Inferior parietal cortex (tissue), 1 donor: ENCODE measurements around the gene PSMD11.

ENCODE experiments used
- DNase-seq: peaks from one replicate; pipeline ENCODE4 v3.0.0-alpha.2; 2016; ENCODE audit errors: extremely low spot score

Gene PSMD11

DNA sequence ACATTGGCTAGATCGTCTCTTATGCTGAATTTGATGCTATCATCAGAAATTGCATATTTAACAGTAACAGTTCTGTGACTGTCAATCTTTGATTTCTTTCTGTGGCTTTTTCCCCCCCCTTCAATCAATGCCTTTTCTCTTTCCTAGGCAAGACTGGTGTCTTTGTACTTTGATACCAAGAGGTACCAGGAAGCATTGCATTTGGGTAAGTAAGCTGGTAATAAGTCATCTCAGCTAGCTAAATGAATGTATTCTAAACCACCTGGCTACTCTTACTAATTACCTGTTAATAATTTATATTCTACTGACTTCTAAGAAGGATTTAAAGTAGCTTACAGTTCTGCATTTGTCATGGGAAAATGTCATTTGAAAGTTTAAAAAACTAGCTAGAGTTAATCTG lies 20.1 kb downstream of the PSMD11 start:
- no peak for DNase-seq

DNA sequence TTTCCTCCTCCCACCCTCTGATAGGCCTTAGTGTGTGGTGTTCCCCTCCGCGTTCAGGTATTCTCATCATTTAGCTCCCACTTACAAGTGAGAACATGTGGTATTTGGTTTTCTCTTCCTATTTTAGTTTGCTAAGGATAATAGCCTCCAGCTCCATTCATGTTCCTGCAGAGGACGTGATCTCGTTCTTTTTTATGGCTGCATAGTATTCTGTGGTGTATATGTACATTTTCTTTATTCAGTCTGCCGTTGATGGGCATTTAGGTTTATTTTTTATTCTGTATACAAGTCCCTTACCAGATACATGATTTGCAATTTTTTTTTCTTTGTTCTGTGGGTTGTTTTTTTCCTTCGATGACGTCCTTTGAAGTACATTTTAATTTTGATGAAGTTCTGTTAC lies 23.6 kb downstream of the PSMD11 start:
- DNase-seq = no peak

GRCh38 chr17:32470405-32471167 lies 26.3 kb downstream of the PSMD11 start:
- no peak for DNase-seq

DNA sequence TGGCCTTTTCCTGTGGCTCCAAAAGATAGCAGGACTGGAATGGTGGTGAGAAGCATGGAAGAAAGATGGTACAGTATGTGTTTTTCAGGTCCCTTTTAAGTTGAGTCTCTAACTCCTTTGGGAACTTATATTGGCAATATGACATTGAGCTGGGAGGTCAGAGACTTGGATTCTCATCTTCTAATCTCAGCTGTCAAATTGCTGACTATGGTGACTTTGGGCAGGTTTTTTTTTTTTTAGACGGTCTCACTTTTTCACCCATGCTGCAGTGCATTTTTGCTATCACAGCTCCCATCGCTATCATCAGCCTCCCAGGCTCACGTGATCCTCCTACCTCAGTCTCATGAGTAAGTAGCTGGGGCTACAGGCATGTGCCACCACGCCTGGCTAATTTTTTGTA lies 27.3 kb downstream of the PSMD11 start:
- no peak for DNase-seq

GRCh38 chr17:32475258-32475657 lies 30.9 kb downstream of the PSMD11 start:
- no peak for DNase-seq

DNA sequence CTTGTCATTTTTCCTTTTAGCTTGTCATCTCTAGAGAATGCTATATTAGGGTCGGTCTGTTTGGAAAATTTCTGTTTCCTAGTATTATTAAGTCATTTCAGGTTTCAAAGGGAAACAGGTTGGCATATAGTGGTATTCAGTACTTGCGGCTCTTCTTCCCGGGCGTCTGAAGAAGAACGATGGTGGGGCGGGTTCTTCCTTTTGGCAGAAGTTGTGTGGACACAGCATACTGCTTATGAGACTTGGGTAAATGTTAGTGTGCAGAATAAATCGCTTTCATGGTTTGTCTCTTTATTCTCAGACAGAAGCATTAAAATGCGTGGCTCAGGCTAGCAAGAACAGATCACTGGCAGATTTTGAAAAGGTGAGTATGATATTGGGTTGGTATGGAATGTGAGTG lies 32.9 kb downstream of the PSMD11 start:
- no peak for DNase-seq

GRCh38 chr17:32479074-32479617 lies 34.8 kb downstream of the PSMD11 start:
- no peak for DNase-seq

- no peak for DNase-seq
Observed at GRCh38 chr17:32481193-32481592, 36.9 kb downstream of the PSMD11 start.

DNA sequence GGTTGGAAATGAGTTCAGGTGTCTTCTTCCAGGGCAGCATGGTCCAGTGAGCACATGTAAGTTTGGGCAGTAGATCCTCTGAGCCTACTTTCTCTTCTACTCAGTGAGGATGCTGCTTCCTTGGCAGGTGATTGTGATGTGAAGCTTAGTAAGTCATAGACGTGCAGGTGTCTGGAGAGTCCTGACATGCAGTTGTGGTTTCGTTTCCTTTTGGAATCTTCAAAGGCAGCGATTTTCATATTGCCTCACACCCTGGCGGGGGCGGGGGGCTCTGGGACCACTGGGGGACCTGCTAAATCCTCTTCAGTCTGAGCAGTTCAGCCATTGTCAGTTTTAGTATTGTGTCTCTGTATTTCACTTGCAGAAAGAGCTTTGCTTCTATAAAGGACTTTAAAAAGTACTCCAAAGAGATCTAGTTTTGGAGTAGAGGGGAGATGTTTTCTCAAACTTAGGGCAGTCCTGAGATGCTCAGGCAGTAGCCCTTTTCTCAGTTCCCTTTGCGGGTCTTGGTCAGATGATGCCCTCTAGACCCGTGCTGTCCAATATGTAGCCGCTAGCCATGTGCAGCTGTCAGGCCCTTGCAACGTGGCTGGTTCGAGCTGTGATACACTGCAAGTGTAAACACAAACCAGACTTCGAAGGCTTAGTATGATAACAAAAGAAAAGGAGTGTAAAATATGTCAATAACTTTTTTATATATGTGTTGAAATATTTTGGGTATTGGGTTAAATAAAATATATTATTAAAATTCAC lies 38.4 kb downstream of the PSMD11 start:
- no peak for DNase-seq

- peak; percentile 90 for DNase-seq
Observed at GRCh38 chr17:32483451-32484019, 39.2 kb downstream of the PSMD11 start.

GRCh38 chr17:32484041-32484461 lies 39.7 kb downstream of the PSMD11 start:
- no peak for DNase-seq

DNA sequence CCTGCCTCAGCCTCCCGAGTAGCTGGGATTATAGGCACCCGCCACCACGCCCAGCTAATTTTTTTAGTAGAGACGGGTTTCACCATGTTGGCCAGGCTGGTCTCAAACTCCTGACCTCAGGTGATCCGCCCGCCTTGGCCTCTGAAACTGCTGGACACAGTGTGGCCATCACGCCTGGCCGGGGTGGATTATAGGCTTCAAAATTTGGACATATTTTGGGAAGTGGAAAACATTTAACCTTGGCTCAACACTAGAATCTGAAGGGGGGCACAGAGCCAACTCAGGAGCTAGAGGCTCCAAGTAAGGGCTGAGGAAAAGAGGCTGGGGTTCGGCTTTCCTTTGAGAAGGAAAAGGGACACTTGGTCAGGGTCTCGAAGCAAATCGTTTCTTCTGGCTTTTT lies 40.3 kb downstream of the PSMD11 start:
- DNase-seq = no peak

DNA sequence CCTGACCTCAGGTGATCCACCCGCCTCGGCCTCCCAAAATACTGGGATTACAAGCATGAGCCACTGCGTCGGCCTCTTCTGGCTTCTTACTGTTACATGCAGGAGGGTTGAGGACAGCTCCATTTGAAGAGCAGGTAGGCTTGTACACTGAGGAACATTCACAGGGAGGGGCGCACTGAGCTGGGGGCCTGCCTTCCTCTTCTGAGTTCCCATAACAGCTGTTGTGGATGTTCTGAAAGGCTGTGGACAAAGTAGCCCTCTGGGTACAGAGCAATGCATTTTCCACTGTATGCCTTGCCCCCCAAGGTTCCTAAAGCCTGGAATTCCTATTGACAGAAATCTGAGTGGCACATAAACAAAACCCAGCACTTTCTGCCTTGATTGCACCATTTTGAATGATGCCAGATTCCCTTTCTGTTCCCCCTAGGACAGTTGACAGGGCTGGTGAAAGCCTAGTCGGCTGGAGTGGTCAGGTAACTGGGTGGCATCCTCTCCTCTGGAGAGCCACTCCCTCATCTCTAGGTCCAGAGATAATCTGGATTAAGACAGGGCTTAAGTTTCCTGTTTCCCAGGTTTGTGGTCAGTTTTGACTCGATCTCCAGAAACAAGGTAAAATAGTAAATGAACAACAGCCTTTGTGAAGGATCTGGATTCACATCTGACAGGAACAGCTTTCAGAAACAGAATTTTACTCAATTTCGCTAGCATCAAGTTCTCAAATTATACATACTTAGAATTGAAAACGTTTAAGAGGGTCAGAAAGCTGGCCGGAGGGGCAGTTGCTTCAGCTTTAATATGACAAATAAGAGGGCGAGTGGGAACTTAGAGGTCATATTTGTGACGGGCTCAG lies 41.2 kb downstream of the PSMD11 start:
- DNase-seq = no peak

DNA sequence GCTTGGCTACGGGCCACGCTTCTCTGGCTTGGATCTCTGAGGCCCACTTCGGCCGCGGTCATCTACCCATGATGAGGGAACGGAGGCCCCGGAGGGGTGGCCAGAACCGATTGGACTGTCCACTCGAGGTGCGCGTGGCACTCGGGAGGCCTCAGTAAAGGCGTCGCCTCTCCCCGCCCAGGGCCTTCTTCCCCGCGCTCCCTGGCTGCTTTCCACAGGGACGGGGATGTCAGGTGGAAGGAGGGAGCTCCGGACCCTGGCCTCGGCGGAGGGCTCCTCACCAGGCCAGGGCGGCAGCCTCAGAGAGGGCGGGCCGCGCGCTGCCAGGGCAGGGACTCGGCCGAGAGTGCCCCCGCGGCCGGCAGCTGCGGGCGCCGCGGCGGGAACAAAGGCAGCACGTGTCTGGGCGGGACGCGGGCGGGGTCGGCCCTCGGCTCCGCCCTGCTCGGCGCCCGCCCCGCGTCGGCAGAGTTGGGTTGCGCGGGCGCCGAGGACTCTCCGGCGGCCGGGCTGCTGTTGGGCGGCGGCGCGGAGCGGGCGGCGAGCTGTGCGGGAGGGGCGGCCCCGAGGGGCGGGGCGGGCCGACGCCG lies 41.9 kb downstream of the PSMD11 start:
- peak; percentile 81 for DNase-seq

DNA sequence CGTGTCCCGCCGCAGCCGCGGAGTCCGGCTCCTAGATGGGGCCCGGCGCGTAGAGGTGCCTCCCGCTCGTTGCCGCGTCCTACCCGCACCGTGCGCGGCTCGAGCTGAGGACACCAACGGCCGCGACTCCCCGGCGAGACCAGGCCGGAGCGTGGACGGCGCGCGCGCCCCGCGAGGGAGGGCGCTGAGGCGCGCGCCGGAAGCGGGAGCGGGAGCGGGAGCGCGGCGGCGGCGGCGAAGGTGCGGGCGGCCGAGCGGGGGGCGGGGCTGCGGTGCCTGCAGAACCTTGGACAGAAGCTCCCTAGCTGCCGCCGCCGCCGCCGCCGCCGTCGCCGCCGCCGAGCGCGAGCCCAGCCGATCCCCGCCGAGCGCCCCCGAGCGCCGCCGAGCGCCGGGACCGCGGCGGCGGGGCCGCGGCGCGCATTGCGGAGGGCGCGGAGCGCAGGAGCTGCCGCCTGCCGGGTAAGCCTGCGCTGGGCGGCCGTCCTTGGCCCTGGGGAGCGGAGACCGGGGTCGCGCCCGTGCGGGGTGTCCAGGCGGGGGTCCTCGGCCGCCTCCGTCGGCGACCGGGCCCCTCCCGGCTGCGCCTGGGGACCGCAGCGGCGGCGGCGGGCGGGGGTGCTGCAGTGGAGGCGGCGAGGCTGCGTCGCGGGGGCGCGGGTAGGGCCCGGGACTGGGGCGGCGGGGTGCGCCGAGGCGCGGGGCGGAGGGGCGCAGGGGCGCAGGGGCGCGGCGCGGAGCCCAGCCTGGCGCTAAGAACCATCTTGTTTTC lies 42.6 kb downstream of the PSMD11 start, which contains the start of gene CDK5R1:
Gene CDK5R1, plus strand, starts transcription at position 293 of the 772 bp plus-strand sequence. CDS start 628 bp downstream, outside the sequence.
- DNase-seq = no peak

GRCh38 chr17:32487473-32488176 lies 43.3 kb downstream of the PSMD11 start:
- DNase-seq = no peak

DNA sequence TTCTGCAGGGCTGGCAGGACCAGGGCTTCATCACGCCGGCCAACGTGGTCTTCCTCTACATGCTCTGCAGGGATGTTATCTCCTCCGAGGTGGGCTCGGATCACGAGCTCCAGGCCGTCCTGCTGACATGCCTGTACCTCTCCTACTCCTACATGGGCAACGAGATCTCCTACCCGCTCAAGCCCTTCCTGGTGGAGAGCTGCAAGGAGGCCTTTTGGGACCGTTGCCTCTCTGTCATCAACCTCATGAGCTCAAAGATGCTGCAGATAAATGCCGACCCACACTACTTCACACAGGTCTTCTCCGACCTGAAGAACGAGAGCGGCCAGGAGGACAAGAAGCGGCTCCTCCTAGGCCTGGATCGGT lies 43.9 kb downstream of the PSMD11 start:
- no peak for DNase-seq

DNA sequence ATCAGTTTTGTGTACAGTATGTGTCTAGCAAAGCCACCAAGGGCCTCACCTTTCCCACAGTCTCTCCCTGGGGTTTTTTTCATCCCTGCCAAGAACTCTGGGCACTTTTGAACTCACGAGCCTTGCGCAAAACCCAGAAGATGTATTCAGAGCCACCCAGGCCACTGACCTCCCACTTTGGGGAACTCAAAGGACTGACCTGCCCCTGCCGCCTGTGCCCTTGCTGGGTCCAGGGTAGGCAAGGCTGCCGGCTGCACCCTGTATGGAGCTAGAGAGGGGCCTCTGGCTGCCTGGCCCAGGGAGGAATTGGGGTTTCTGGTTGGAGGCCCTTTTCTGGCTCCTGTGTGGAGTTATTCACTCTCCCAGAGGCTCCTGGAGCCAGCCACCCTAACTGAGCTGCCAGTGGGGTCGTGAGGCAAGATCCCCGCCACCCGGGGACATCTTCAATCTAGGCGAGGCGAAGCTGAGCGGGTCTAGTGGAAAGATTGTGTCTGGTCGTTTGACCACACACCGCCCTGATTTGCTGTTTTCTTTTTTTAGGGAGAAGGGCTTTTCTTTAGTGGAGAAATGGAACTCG lies 44.4 kb downstream of the PSMD11 start:
- no peak for DNase-seq

DNA sequence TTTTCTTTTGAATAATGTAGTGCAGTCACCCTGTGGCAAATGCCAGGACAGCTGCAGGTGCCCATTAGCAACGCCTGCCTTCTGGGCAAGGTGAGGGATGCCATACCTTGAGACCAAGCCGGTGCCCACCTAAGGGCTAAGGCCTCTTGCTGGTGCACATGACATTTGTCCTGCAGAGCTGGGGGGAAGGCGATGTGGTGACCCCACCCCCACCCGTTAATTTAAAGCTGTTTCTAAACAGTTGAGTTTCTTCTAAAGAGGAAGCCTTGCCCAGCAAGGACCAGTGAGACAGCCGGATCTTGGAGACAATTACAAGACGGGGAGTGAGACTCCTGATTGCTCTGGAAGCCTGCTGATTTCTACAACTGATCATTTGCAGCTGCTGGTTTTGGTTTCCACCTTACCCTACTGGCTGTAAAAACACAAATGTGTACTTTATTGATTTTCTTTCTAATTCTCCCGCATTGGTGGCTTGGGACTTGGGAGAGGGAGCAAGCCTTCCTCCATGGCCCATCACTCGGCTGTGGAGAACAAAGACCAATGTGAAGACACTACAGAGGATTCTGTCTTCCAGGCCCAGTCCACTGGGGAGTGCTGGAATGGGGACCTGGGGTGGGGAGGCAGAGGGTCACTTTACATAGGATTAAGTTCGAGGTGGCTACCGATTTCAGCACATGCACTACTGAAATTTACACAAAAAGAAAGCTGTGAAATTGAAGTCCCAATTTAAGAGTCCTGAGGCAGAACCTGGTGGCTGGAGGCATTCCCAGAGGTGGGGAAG lies 45.2 kb downstream of the PSMD11 start:
- no peak for DNase-seq
